Ramos (cell line): ENCODE measurements around the gene PEX13.
"Not testable (repeated sequence)": the region's sequence is repeated elsewhere in the genome, so short reads cannot be mapped to it uniquely, and the experiment has no call there.

Experiments used
- in situ Hi-C: fragments of 300-500 bp; cut with MboI; formaldehyde crosslinking; loops from one replicate; pipeline ENCODE4 v1.14.3; 2022; ENCODE audit warnings: low sequenced_read_pairs; ENCODE audit not compliant: unreplicated experiment

Gene PEX13

GRCh38 chr2:61005736-61006135 is 11.8 kb upstream of the PEX13 start:
- in situ Hi-C loops: no loop called here

GRCh38 chr2:61006486-61007105 is 10.9 kb upstream of the PEX13 start:
- in situ Hi-C loops: no loop called here

- in situ Hi-C loops: no loop called here
These were observed 8.2 kb upstream of the PEX13 start for GRCh38 chr2:61009355-61009754.

- in situ Hi-C loops: no loop called here
These were observed 5.8 kb upstream of the PEX13 start for GRCh38 chr2:61011678-61012077.

GRCh38 chr2:61012303-61012702 is 5.2 kb upstream of the PEX13 start:
- in situ Hi-C loops: not testable (repeated sequence)

GRCh38 chr2:61013382-61013781 is 4.1 kb upstream of the PEX13 start:
- in situ Hi-C loops: no loop called here

- in situ Hi-C loops: no loop called here
These were observed 2.8 kb upstream of the PEX13 start for GRCh38 chr2:61014763-61015162.

- in situ Hi-C loops: no loop called here
These were observed 1.5 kb upstream of the PEX13 start for GRCh38 chr2:61015976-61016375.

- in situ Hi-C loops: no loop called here
These were observed 1.0 kb upstream of the PEX13 start for GRCh38 chr2:61016392-61017002.

GRCh38 chr2:61017003-61017555 is 441 bp upstream of the PEX13 start:
- in situ Hi-C loops: no loop called here

- in situ Hi-C loops: no loop called here
These were observed 817 bp downstream of the PEX13 start for GRCh38 chr2:61018318-61018755.

GRCh38 chr2:61018798-61019197 is 1.3 kb downstream of the PEX13 start:
- in situ Hi-C loops: no loop called here

GRCh38 chr2:61021228-61021660 is 3.7 kb downstream of the PEX13 start:
- in situ Hi-C loops: no loop called here

- in situ Hi-C loops: no loop called here
These were observed 6.2 kb downstream of the PEX13 start for GRCh38 chr2:61023670-61024069.

- in situ Hi-C loops: no loop called here
These were observed 12.0 kb downstream of the PEX13 start for GRCh38 chr2:61029533-61029932.

- in situ Hi-C loops: not testable (repeated sequence)
These were observed 17.1 kb downstream of the PEX13 start for GRCh38 chr2:61034592-61034991.

GRCh38 chr2:61036643-61037042 is 19.1 kb downstream of the PEX13 start:
- in situ Hi-C loops: not testable (repeated sequence)

- in situ Hi-C loops: no loop called here
These were observed 25.3 kb downstream of the PEX13 start for GRCh38 chr2:61042807-61043206.

GRCh38 chr2:61044636-61045035 is 27.1 kb downstream of the PEX13 start:
- in situ Hi-C loops: no loop called here

GRCh38 chr2:61045226-61045625 is 27.7 kb downstream of the PEX13 start:
- in situ Hi-C loops: no loop called here

GRCh38 chr2:61045999-61046398 is 28.5 kb downstream of the PEX13 start:
- in situ Hi-C loops: no loop called here

GRCh38 chr2:61055557-61055956 is 38.0 kb downstream of the PEX13 start:
- in situ Hi-C loops: no loop called here
